GM20000 (cell line): ENCODE results near the gene TBC1D7.
A peak's percentile ranks its signal among the peaks of the same experiment; 100 is the strongest.
"Not testable (repeated sequence)": the region's sequence is repeated elsewhere in the genome, so short reads cannot be mapped to it uniquely, and the experiment has no call there.

Experiments
- DNase-seq: peaks from one replicate; pipeline ENCODE4 v3.0.0; 2012; ENCODE audit warnings: low spot score
- CTCF ChIP-seq: IDR thresholded peaks from 2 replicates; pipeline ENCODE4 v1.5.1; 2012; ENCODE audit warnings: mild to moderate bottlenecking, control low read depth; ENCODE audit errors: extremely low read depth, missing control alignments

Gene TBC1D7

GRCh38 chr6:13332349-13332706 lies 4.0 kb upstream of the TBC1D7 start:
- no peak for DNase-seq
- no peak for TF ChIP-seq CTCF

GRCh38 chr6:13331516-13332348 lies 3.4 kb upstream of the TBC1D7 start:
- TF ChIP-seq CTCF = no peak
- peak; percentile 40 for DNase-seq

- TF ChIP-seq CTCF = no peak
- no peak for DNase-seq
Observed at GRCh38 chr6:13328875-13329183, 492 bp upstream of the TBC1D7 start.

GRCh38 chr6:13327691-13328075 lies 654 bp downstream of the TBC1D7 start:
- DNase-seq = no peak
- no peak for TF ChIP-seq CTCF

- not testable (repeated sequence) for DNase-seq
Observed at GRCh38 chr6:13326031-13326586, 2.2 kb downstream of the TBC1D7 start.

- DNase-seq = no peak
- TF ChIP-seq CTCF = no peak
Observed at GRCh38 chr6:13319891-13320564, 8.3 kb downstream of the TBC1D7 start.

- no peak for DNase-seq
- no peak for TF ChIP-seq CTCF
Observed at GRCh38 chr6:13318821-13319220, 9.5 kb downstream of the TBC1D7 start.

- no peak for DNase-seq
- TF ChIP-seq CTCF = no peak
Observed at GRCh38 chr6:13315896-13316295, 12.4 kb downstream of the TBC1D7 start.
